Calu3 (cell line): ENCODE results near the gene HOXB5. TPM values are rescaled to one million over a fixed set of nuclear protein-coding genes. Genes with fewer than 3 reads are reported as not detected.

Experiments used
- BruUV-seq: library from RNA; stranded (reverse); fragments of 400-500 nt; replicated peaks from 2 replicates; lab custom pipeline; 2021; lab: Mats Ljungman, UMichigan
- CTCF ChIA-PET: fragments of 300-600 bp; sonication (Branson Sonifier 250); formaldehyde crosslinking; loops from one replicate; lab custom pipeline; 2022; ENCODE audit warnings: antibody characterized with exemption; lab: Charles Lee
- DNase-seq: peaks from one replicate; pipeline ENCODE4 v3.0.0; 2022
- H3K27ac Mint-ChIP-seq: one replicate; pipeline ENCODE4 v1.8.0; 2022; ENCODE audit warnings: mixed read lengths; ENCODE audit not compliant: unreplicated experiment
- H3K27me3 Mint-ChIP-seq: one replicate; pipeline ENCODE4 v1.8.0; 2022; ENCODE audit warnings: mixed read lengths; ENCODE audit not compliant: unreplicated experiment
- H3K36me3 Mint-ChIP-seq: one replicate; pipeline ENCODE4 v1.8.0; 2022; ENCODE audit warnings: mild to moderate bottlenecking, moderate library complexity, mixed read lengths; ENCODE audit not compliant: insufficient read depth, unreplicated experiment
- H3K4me1 Mint-ChIP-seq: one replicate; pipeline ENCODE4 v1.8.0; 2022; ENCODE audit warnings: mild to moderate bottlenecking, low read depth, mixed read lengths; ENCODE audit not compliant: unreplicated experiment
- H3K4me3 Mint-ChIP-seq: one replicate; pipeline ENCODE4 v1.8.0; 2022; ENCODE audit warnings: mild to moderate bottlenecking, low read depth, moderate library complexity, mixed read lengths; ENCODE audit not compliant: unreplicated experiment
- H3K9me3 Mint-ChIP-seq: one replicate; pipeline ENCODE4 v1.8.0; 2022; ENCODE audit warnings: low read depth, mixed read lengths; ENCODE audit not compliant: unreplicated experiment
- CTCF ChIP-seq: fragments of 200-600 bp; IDR thresholded peaks from one replicate; pipeline ENCODE4 v1.8.0; 2022; ENCODE audit warnings: antibody characterized with exemption; ENCODE audit not compliant: unreplicated experiment
- intact Hi-C: fragments of 100-400 bp; cut with micrococcal nuclease; formaldehyde crosslinking; loops from one replicate; pipeline ENCODE4 v1.10.0; 2022; ENCODE audit not compliant: unreplicated experiment
- total RNA-seq: library from RNA; stranded (reverse); gene quantifications from 2 replicates; pipeline ENCODE4 v1.2.3, GENCODE V29; 2022

The HOXB5 gene
- total RNA-seq, 1 experiment from 2014 or later: 48.5 TPM

DNA sequence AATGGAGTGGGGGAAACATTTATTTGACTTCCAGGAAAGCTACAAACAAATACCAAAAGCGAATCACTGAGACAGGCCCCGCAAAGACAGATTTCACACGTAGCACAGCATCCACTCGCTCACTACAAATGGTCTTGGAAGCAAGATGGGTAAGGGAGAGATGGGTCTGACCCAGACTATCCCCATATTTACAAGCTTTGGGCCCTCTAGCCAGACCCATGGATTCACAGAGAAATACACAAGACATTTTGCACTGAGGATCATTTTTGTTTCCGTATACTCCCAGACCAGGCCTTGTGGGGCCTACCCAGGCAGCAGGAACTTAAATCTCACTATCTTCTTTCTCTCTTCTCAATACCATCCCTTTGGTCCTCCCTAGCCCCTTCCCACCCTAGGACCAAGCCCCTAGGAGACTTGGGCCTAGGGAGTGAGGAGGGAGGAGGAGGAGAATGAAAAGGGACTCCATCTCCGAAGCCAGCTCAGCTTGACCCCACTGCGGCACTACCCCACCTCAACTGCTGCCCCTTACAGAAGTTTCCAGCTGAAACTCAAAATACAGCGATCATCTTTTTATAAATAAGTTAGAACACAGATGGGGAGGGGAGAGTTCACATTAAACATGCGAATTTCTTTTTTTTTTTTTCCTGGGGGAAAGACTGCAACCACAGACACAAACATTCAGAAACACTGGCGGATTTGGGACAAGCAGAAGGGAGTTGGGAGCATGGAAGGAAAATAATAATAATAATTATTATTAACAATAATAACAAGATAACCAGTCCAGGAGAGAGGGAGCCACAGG lies 2.1 kb downstream of the HOXB5 start:
- Mint-ChIP-seq H3K36me3 (peaks cover 99% of the 10 kb centered on the region), H3K9me3 (no peaks in the 10 kb centered on the region), H3K4me1 (peaks cover 75% of the 10 kb centered on the region), H3K27me3 (no peaks in the 10 kb centered on the region), H3K4me3 (peak overlapping the region; percentile 88), H3K27ac (peak overlapping the region; percentile 95)
- CTCF ChIA-PET: interaction anchor here (0.7 to 1.3 kb wide), 2 partner anchors 86 to 375 kb away, joined by 3 to 5 read pairs; no protein-coding TSS in a partner anchor
- intact Hi-C loops: no loop called here
- no peak for TF ChIP-seq CTCF
- DNase-seq: no peak
- BruUV-seq: no TSS peak

DNA sequence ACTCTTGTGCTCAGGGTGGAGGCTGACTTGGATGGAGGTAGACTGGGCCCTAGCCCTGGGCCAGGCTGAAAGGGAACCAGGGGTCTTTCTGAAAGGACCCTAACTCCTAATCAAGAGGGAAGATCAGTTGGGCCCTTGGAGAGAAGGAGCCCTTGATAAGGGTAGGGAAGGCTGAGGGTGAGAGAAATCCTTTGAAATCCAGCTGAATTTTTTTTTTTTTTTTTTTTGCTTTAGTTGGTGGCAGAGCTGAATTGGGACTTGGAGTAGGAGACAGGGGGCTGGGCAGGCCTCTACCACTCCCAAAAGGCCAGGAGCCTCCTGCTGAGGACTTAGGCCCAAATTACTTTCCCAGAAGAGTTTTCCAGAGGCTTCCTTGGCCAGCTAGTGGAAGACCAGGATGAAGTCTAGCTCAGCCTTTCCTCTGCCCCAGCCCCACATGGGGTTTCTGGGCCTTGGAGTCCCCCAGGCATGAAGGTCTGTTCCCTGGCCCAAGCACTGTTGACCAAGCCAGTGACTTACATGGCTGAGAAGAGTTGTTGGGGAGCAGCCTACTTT lies 2.9 kb downstream of the HOXB5 start:
- Mint-ChIP-seq H3K9me3 (no peaks in the 10 kb centered on the region), H3K36me3 (peaks cover 99% of the 10 kb centered on the region), H3K27me3 (no peaks in the 10 kb centered on the region), H3K4me1 (peaks cover 78% of the 10 kb centered on the region), H3K4me3 (peak overlapping the region; percentile 88), H3K27ac (peak overlapping the region; percentile 95)
- intact Hi-C loops: no loop called here
- DNase-seq: no peak
- no TSS peak for BruUV-seq
- no peak for TF ChIP-seq CTCF
- CTCF ChIA-PET: interaction anchor here (0.6 to 1.3 kb wide), 4 partner anchors 10 to 375 kb away, joined by 3 to 5 read pairs (median 4); no protein-coding TSS in a partner anchor

GRCh38 chr17:48589831-48590606 lies 3.6 kb downstream of the HOXB5 start, which contains the start of gene HOXB3:
Gene HOXB3, minus strand, starts transcription at chr17:48590241. Its CDS starts 37,767 bp downstream, at chr17:48552474.
- Mint-ChIP-seq H3K27me3 (no peaks in the 10 kb centered on the region), H3K36me3 (peaks cover 99% of the 10 kb centered on the region), H3K27ac (peak within 1 kb of the TSS; percentile 95), H3K4me1 (peaks cover 79% of the 10 kb centered on the region), H3K9me3 (no peaks in the 10 kb centered on the region), H3K4me3 (peak within 1 kb of the TSS; percentile 88)
- no peak for DNase-seq
- CTCF ChIA-PET: interaction anchor here (0.6 to 1.5 kb wide), 4 partner anchors 10 to 254 kb away, joined by 3 to 5 read pairs (median 5); no protein-coding TSS in a partner anchor
- intact Hi-C loops: no loop called here
- no peak for TF ChIP-seq CTCF
- BruUV-seq: no TSS peak
